ENCODE data around the gene TMEM192.
"Not testable (repeated sequence)": the region's sequence is repeated elsewhere in the genome, so short reads cannot be mapped to it uniquely, and the experiment has no call there.

TMEM192 gene

DNA sequence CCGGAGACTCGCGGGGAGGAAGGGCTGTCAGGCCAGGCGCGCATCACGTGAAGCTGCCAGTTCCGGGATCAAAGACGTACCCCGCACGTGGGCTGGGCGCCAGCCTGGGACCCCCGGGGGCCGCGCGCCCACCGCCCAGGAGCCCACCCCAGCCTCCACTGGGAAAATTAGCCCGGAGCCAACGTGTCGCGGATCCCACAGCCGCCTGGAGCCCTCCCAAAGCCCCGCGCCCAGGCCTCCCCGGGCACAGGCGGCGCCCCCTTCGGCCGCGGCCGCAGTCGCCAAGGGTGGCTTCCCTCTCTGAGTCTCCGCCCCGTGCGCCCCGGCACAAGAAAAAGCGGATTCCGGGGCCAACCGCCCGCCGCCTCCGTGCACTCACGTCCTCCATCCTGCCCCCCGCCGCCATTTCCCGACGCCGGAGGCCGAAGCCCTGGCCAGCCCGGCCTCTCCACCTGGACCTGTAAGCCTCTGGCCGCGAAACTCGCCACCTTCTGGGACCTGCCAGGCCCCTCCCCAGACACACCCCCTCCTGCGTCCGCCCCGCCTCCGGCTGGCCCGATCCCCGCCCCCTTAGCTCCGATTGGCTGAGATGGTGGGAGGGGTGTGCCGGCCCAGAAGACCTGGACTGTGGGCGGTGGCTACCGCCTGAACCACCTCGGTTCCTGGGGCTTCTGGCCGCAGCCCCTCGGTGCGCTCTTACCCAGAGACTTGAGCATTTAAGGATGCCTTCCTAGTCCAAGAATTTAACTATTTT is at the start of gene TMEM192:
Gene TMEM192, minus strand, starts transcription at position 493 of the 754 bp plus-strand sequence. Its CDS starts 87 bp downstream, at position 406.
- peak; percentile 86 for DNase-seq (ENCODE audit: low spot score)

DNA sequence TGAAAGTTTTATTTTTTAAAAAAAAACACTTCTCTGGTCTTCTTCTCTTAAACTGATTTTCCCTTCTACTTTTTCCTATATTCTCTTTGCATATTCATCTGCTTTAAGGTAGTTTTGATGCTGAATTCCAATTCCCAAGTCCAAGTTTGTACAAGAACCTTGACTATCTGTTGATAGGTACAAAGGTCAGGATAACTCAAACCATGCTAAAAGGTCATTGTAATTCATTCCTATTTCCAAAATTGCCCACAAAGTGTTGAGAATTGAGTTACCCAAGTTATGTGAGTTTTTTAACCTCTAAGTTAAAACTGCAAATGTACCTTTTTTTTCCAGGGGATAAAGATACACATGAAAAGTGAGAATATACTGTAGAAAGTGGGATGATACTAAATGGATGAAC is 46.1 kb upstream of the TMEM192 start:
- no peak for DNase-seq (ENCODE audit: low spot score)

DNA sequence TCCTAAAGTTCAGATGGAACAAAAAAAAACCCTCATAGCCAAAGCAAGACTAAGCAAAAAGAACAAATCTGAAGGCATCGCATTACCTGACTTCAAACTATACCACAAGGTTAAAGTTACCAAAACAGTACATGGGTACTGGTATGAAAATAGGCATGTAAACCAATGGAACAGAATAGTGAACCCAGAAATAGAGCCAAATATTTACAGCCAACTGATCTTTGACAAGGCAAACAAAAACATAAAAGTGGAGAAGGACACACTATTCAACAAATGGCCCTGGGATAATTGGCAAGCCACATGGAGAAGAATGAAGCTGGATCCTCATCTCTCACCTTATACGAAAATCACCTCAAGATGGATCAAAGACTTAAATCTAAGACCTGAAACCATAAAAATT is 44.2 kb upstream of the TMEM192 start:
- DNase-seq (ENCODE audit: low spot score): no peak

DNA sequence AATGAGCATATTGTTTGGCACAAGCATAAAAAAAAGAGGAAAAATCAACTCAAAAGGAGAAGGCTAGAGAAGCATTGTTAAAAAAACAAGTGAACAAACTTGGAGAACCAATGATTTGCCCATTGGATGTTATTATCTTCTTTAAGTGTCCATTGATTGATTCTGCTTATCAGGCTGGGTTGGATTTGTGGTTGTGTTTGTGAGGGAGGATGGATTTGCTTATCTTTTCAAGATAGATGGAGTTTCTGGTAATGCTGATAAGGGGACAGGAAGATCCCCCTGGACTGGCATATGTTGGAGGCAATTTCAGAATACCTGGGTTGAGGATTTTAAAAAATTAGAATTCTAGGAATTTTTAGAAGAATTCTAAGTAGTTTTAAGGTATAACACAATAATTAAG is 41.8 kb upstream of the TMEM192 start:
- no peak for DNase-seq (ENCODE audit: low spot score)

DNA sequence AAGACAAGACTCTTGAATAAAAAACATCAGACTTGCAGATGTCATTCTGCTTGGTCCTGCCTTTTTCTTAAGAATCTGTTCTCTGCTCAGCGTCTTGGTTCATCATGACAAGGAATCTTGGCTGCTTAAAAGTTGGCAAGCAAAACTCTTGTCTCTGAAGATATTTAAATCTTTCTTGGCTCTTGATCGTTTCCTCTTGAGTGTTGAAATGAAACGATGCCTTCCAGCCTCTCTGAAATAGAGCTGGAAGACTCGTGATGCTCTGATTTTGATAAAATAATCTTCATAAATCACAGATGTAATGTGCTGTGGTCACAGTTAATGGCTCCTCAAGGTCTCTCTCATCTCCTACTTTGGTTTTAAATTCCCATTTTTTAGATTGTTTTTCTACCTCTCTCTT is 39.9 kb upstream of the TMEM192 start:
- no peak for DNase-seq (ENCODE audit: low spot score)

DNA sequence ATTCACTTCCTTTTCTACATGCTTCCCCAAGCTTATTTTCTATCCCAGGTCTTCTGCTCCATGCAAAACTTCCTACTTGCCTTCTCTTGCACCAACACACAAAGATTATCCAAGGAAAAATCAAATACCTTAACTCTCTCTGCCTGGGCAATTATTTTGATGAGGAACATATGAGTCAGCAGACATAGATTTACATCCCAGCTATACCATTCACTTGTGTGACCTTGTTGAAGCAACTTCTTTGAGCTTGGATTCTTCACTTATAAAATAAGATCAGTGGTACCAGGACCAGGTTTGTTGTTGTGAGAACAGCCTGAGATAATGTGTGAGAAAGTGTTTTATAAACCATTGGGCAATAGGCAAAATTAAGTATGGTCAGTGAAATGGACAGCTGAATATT is 39.1 kb upstream of the TMEM192 start:
- DNase-seq (ENCODE audit: low spot score): no peak

DNA sequence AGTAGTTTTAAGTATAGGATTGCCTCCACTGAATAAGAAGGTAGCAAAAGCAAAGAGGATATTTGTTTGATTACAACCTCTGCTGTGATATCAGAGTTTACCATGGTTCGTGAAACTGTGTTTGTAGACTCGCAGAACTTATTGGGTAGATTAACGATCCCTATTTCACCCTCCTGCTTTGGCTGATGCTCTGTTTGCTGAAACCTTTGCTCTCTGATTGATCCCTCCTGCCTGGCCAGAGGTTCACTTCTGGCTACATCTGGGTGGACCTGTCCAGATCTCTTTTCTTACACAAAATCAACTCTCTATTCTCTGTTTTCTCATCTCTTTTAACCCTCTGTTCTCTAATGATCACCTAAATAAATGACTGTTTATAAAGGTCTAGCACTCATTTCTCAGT is 37.9 kb upstream of the TMEM192 start:
- DNase-seq (ENCODE audit: low spot score): no peak

DNA sequence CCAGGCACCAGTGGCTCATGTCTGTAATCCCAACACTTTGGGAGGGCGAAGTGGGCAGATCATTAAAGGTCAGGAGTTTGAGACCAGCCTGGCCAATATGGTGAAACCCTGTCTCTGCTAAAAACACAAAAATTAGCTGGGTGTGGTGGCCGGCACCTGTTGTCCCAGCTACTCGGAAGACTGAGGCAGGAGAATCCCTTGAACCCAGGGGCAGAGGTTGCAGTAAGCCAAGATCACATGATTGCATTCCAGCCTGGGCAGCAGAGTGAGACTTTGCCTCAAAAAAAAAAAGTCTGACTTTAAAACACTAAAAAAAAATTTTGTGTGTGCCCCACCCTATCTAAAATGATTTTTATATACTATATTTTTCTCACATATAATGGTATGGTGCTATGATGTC is 26.2 kb upstream of the TMEM192 start:
- no peak for DNase-seq (ENCODE audit: low spot score)

DNA sequence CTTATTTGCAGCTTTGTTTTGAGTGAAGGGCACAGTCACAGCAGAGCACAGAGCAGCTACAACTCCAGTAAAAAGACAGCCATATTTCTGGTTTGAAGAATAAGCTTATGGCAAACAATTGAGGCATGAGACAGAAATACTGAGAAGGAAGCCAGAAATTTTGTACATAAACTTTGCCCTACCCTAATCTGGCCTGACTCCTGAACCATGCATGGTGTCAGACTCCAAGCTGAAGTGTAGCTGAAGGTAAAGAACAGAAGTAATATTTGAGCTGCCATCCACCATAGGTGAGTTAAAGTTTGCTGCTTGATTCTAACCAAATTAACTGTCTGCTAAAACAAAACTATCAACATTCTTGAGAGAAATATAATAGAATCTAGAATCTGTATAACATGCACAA is 24.5 kb upstream of the TMEM192 start:
- no peak for DNase-seq (ENCODE audit: low spot score)

DNA sequence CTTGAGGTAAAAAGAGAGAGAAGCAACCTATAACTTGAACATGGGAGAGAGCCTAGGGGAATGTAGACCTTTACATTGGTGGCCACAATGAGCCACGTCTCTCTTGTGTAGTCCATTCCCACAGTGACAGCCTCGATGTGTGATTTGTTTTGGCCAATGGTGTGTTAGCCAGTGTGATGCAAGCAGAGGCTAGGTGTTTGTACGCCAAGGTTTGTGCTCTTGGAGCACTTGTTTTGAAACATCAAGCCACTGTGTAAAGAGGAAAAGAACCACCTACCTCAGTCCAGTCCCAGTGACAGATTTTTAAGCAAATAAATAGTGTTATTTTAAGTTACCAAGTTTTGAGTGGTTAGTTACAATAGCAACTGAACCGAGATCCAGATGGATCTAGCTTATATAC is 23.9 kb upstream of the TMEM192 start:
- DNase-seq (ENCODE audit: low spot score): no peak

DNA sequence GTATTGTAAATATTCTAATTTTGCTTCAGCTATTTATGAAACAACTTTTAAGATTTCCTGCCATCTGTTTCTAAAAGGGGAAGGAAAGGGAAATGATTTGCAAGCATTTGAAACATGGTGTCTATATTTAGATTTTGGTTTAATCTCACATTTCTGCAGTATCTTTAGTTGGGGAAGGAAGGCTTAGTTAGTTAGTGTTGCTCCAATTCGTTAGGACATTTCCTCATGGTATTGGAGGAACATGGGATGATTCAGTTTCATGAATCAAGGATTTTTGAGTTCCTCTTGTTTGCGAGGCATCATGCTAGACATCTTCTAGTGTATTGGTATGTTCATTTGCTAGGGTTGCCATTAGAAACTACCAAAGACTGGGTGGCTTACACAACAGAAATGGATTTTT is 20.5 kb upstream of the TMEM192 start:
- DNase-seq (ENCODE audit: low spot score): no peak

DNA sequence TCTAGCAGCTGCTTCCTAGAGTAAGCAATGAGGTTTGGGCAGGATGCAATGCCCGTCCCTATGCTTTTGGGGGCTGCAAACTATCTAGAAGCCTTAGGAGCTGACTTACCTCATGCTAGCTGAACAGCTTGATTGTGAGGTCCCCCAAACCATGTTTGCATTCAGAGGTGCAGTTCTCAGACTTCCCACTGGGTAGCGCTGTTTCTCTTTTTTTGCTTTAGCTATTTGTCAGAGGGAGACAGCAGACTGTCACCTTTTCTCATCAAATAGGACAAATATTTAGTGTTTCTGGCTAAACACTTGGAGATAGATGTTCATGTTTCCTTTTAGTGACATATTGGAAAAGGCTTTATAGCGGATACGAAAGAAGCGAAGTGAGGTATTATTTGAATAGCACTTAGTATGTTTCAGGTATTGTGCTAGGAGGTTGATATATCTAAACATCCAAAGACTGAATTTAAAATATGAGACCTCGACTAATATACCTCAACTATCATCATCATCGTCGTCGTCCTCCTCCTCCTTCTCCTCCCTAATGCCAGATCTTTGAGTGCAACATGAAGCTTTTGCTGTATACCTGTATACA is 18.7 kb upstream of the TMEM192 start:
- peak; percentile 51 for DNase-seq (ENCODE audit: low spot score)

DNA sequence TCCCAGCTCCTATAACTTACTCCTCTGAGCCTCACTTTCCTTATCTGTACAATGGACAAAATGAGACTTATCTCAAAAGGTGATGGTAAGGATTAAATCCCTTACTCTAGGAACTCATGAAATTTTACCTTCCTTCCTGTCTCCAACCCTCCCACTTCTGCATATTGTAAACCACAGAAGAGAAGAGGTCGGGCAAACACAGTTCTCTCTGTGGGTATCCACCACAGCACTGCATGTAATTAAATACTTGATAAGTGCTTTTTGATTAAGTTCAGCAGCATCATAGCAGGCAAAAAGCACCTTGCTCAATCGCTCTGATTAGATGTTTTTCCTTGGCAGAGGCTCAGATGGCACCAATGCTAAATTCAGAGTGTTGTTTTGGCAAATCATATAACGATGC is 17.3 kb upstream of the TMEM192 start:
- DNase-seq (ENCODE audit: low spot score): no peak

DNA sequence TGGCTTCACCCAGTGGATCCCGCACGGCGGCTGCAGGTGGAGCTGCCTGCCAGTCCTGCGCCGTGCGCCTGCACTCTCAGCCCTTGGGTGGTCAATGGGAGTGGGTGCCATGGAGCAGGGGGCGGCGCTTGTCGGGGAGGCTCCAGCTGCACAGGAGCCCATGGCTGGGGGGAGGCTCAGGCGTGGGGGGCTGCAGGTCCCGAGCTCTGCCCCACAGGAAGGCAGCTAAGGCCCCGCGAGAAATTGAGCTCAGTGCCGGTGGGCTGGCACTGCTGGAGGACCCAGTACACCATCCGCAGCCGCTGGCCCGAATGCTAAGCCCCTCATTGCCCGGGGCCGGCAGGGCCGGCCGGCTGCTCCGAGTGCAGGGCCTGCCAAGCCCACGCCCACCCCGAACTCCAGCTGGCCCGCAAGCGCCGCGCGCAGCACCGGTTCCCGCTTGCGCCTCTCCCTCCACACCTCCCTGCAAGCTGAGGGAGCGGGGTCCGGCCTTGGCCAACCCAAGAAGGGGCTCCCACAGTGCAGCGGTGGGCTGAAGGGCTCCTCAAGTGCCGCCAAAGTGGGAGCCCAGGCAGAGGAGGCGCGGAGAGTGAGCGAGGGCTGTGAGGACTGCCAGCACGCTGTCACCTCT is 13.3 kb upstream of the TMEM192 start:
- DNase-seq (ENCODE audit: low spot score): not testable (repeated sequence)

DNA sequence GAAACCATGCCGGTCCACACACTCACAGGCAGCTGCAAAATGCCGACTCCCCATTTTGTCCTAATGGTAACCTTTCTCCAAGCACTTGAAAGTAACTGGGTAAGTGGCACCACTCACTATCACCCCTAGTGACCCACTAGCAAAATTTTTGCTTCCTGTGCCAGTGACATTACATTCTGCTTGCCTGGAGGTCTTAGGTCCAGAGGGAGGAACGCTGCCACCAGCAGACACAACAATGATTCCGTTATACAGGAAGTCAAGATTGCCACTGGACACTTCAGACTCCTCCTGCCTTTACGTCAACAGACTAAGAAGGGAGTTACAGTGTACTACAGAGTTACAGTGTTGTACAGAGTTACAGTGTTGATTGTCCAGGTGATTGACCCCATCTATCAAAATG is 11.8 kb upstream of the TMEM192 start:
- DNase-seq (ENCODE audit: low spot score): no peak

DNA sequence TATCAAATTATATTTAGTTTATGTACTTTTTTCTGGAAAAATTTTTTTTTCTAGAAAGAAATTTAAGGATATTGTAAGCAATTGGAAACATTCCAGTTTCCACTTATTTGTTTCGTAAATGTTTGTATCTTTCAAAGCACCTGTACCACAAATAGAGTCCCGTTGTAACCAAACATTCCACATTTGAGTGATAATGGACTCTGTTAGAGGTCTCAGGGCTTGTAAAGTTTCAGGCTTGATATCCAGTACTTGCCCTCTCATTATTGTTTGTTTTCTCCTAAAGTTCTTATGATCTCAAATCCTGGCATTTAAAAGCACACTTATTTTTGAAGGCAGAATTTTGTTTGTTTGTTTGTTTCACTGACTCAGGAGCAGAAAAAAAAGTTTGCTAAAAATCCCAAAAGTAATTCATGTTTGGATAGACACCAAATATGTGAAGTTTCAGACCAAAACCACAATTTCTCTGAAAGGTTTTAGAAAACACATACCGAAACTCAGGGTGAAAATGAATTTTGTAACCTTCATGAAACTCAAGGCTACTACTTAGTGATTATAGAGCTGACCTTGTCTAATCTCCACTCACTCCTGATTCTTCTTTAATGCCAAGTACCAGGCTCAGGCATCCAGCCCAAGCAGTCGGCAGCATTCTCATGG is 5.7 kb upstream of the TMEM192 start:
- DNase-seq (ENCODE audit: low spot score): no peak

DNA sequence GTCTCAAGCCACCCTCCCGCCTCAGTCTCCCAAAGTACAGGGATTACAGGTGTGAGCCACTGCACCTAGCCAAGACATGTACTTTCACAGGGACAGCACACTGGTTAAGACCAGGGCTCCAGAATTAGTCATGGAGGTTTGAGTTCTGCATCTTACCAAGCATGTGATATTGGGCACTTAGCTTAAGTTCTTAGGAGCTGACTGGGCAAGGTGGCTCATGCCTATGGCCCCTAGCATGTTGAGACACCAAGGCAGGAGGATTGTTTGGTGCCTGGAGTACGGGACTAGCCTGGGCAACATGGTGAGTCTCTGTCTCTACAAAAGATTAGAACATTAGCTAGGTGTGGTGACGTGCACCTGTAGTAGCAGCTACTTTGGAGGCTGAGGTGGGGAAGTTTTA is 2.6 kb upstream of the TMEM192 start:
- DNase-seq (ENCODE audit: low spot score): no peak

DNA sequence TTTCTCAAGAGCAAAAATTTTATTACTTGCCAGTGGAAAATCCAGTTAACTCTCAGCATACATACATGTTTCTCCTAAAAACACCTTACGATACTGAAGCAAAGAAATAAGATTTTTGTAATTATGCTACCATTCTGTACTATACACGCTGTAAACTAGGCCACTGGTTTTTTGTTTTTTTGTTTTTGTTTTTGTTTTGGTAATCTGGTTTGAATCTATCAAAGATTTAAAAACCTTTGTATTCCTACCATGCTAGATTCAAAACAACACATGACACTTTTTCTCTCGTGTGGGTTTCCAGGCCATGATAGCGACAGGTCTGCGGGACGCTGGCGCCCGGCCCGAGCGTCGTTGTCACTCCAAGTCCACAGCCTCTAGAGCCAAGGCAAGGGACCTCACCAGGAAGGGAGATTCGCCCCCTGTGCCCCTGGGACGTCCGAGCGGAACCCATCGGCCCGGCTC is 723 bp downstream of the TMEM192 start:
- no peak for DNase-seq (ENCODE audit: low spot score)

DNA sequence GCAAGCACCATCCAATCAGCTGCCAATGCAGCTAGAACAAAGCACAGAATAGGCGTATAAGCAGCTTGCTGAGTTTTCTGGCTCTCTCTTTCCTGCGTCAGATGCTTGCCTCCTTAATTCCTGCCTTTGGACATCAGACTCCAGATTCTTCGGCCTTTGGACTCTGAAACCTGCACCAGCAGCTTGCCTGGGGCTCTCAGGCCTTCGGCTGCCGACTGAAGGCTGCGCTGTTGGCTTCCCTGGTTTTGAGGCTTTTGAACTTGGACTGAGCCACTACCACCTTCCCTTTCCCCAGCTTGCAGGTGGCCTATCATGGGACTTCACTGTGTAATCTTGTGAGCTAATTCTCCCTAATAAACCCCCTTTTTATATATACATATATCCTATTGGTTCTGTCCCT is 6.1 kb downstream of the TMEM192 start:
- no peak for DNase-seq (ENCODE audit: low spot score)

DNA sequence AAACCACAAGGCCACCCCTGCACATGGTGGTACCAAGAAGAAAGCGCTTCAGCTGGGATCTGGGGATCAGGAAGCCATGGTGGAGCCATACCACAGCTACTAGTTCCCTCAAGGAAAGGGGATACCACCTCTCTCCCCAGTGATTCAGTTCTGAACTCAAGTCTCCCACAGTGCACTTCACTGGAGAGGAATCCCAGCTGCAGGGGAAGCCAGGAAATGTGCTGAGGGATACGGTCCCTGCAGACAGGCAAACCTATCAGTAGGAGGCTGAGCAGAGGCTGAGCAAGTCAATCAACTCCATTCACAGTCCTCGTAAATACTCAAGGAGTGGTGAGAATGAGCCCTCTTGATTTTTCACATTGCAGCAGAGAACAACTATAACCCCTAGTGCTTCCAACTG is 11.0 kb downstream of the TMEM192 start:
- DNase-seq (ENCODE audit: low spot score): no peak

DNA sequence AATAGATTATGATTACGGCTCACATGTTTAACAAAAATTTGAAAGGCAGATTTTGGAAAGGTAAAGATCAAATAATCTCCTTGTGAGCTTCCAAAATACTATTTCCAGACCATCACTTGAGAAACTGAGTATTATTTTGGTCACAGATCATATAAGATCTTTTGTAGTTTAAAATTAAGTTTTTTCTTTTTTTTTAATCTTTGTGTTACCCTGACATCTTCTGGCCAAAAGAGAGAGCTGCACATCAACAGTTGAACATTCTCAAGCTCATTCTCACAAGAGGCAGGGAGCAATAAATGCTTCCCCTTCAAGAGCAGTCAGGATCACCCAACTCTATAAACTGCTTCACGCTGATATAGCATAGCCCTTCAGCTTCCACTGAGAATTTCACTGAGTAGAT is 15.9 kb downstream of the TMEM192 start:
- no peak for DNase-seq (ENCODE audit: low spot score)

DNA sequence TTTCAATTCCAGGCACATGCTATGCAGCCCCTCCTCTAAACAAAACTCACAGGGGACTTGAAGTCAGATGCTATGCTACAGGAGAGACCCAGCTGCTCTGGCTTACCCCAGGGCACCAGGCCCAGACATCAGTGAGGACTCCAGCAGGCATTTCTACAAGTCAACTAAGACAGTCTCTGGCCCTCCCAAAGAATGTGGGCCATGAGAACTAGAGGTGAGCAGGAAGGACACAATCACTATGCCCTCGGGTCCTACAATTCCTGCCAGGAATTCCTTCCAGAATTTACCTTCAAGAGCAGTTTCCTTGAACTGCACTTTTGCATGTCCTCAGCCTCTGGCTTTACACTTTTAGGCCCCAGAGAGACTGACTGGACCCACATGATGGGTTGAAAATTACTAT is 17.4 kb downstream of the TMEM192 start:
- no peak for DNase-seq (ENCODE audit: low spot score)

DNA sequence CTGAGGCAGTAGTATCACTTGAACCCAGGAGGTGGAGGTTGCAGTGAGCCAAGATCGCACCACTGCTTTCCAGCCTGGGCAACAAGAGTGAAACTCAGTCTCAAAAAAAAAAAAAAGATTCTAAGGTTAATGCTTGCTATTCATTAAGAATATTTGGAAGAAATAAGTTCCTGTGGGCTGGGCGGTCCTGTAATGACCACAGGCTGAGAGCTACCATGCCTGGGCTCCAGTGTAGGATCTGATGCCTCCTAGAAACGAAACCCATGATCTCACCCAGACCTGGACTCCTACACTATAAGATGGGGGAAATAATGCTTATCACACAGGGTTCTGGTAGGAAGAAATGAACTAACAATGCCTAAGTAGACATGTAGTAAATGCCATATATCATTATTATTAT is 17.8 kb downstream of the TMEM192 start:
- DNase-seq (ENCODE audit: low spot score): no peak
